RCC 7860 (cell line): Measurements from ENCODE around the gene CD300LB.

ENCODE experiments used
- DNase-seq: peaks from one replicate; pipeline ENCODE4 v3.0.0-alpha.2; 2015; ENCODE audit warnings: low spot score
- FAIRE-seq: peaks from 2 replicates; lab custom pipeline; 2012; peaks lifted over from hg19 to GRCh38; lab: Jason Lieb, UNC

The CD300LB gene

DNA sequence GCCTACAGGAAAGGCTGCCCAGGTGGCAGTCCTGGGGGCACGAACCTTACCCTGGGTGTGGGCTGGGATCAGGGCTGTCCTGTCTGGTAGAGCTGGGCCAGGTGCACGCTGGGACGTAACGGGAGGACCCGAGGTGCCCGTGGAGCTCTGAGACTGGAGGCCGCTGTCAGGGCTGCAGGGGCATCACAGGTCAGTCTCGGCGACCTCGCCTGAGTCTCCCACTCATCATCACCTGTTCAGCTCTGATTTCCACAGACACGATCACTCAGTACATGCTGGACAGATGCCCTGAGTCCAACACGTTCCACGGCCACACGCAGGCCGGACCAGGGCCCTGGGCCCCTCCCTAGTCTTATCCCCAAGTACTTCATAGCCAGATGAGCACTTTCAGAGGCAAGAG is 19.3 kb upstream of the CD300LB start:
- DNase-seq (no peak), FAIRE-seq (no peak)

DNA sequence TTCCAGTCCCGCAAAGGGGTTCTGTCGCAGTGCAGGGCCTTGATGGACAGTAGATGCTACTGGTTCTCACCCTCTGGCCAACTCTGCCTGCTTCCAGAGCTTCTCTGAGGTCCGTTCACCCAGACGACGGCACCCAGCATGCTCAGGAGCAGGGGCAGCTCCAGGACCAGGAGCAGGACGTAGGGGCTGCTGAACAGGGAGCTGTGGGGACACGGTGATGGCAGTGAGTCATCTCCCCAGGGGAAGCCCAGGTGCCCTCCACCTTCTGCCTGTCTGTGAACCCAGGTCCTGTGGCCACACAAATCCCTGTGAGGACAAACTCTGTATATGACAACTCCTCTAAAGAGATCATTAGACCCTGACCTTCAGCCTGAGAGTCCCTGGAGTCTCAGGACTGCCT is 18.1 kb upstream of the CD300LB start:
- no peak for DNase-seq
- FAIRE-seq, result no peak

DNA sequence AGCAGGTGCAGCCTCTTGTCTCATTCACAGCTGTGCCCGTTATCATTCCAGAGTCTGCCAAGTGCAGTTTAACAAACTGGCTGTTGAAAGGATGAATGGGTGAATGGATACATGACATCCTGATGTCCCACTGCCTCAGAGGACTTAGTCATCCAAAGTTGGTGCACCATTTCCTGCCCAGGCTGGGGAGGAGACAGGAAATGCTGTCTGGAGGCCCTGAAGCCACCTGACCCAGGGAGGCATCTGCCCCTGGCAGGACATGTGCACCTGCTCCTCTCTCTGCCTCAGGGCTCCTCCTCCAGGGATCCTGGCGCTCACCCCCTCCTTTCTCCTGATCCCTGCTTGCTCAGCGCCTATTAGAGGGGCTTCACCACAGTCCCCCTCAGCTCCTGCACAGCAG is 16.5 kb upstream of the CD300LB start:
- FAIRE-seq (no peak), DNase-seq (no peak)

DNA sequence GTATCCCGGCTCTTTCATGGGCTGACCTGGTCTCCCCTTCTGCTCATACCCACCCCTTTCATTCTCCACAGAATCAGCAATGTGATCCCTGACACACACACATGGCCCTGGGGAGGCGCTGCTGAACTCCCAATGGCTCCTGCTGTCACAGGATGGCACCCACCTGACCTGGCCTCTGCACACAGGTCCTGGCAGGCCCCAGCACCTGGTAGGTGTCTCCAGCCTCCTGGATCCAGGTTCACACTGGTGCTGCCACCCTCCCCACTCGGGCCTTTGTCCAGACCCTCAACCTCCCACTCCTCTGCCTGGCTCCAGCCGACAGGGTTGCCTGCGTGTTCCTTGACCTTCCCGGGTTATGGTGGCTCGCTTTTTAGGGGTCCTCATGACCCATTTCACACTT is 16.0 kb upstream of the CD300LB start:
- no peak for FAIRE-seq
- DNase-seq, result no peak

DNA sequence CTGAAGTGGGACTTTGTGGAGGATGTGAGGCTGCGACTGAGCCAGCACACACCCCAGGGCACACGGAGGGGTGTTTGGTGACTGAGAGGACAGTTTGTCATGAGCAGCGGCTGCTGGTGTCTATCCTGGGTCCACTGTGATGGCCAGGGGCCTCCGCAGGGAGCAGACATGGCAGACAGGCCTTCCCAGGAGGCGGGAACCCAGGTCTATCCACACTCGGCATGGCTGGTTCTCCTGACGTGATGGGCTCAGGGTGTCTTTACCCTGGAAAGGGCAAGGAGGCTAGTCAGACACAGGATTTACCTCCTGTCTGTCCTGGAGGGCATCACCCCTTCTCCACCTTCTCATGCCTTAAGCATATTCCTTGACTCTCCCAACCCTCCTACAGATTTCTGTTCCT is 15.3 kb upstream of the CD300LB start:
- FAIRE-seq, result no peak
- no peak for DNase-seq

DNA sequence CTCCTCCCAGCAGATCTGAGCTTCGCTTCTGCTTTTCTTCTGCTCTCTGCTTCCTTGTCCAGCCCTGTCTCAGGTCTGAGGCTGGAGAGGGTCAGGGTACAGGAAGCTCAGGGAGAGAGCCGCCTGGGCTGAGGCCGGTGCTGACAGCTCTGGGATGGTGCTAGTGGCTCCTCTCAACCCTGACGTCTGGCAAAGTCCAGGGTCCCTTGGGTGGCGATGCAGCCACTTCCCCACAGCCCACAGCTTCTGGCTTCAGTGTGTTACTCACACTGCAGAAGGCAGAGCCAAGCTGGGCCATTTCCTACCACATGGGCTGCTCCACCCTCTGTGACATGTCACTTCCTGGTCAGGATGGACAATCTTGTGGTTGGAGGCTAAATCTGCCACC is 14.6 kb upstream of the CD300LB start, which contains the start of gene CD300C:
Gene CD300C (minus strand): TSS at position 273 of the 388 bp plus-strand sequence. CDS start 333 bp downstream, outside the sequence.
- FAIRE-seq, result no peak
- no peak for DNase-seq

DNA sequence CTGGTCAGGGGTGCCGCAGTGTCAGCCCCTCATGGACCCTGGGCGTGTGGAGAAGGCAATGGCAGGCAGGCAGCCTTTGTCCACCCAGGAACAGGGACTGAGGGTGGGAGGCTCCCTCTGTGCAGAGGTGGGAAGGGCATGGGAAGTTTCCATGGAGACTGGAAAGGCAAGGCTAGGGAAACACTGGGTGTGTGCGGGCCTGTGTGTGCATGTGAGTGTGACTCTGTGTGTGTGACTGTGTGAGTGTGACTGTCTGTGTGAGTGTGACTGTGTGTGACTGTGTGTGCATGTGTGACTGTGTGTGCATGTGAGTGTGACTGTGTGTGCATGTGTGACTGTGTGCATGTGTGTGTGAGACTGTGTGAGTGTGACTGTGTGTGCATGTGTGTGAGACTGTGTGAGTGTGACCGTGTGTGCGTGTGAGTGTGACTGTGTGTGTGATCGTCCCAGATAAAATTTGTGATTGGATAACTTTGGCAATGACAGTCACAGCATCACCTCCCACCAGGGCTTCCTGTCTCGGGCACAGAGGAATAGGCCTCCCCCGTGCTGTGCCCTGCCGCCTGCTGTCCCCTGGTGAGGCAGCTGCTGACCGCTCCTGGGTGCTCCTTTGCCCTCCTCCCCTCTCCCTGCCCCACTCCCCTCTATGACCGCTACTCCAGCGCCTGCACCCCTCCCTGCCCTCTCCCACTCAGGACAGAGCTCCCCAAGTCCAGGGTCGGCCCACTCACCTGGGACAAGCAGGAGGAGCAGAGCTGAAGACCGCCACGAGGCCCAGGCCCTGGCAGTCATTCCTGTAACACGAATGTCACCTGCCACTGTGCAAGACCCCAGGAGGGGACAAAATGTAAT is 13.9 kb upstream of the CD300LB start:
- FAIRE-seq (no peak), DNase-seq (no peak)

DNA sequence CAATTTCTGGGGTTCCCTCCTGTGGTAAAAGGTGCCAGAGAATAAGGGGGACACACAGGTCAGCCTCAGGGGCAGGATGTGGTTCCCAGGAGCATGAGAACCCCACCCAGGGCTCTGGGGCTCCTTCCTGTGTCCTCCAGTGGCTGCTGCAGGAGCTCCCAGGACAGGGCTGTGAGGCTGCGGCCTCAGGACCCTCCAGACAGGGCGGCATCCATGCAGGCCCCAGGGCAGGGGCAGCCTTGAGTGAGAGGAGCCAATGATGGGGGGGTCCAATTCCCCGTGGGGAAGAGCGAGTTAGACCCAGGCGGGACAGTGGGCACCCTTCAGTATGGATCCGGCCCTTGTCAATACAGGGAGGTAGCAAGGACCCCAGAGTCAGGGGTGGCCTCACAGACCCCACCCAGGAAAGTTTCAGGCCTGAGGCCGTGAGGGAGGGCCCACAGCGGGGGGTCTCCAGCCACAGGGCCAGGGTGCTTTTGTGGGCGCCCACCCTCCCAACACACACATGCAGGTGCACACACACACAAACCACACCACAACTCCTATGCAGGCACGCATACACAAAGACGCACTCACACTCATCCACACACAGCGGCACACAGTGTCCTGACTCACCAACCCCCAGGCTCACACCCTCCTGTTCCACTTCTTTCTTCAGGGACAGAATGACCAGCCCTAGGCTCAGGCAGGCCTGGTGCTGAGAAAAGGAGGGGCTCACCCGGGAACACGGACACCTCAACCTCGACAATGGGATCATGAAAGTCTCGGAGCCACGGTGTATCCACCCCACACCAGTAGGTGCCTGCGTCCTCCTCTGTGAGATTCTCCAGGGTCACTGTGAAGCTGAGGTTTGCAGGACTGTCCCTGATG is 12.9 kb upstream of the CD300LB start:
- DNase-seq (no peak), FAIRE-seq (no peak)

DNA sequence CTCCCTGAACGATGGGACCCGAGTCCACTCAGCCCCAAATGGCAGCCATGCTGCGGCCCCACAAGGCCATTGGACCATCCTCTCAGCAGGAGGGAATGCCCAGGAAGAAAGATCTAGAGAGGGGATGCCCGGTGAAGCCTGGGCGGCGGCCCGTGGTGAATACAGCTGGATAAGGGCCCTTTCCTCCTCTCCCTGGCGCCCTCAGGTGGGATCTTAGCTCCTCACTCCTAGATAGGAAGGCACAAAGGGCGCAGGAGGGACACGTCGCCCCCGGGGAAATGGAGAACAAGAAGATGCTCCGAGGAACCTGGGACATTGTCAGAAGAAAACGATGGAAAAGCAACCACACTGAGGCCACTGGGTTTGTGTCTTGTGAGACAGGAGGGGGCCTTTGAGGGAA is 12.1 kb upstream of the CD300LB start:
- DNase-seq (no peak), FAIRE-seq (no peak)

DNA sequence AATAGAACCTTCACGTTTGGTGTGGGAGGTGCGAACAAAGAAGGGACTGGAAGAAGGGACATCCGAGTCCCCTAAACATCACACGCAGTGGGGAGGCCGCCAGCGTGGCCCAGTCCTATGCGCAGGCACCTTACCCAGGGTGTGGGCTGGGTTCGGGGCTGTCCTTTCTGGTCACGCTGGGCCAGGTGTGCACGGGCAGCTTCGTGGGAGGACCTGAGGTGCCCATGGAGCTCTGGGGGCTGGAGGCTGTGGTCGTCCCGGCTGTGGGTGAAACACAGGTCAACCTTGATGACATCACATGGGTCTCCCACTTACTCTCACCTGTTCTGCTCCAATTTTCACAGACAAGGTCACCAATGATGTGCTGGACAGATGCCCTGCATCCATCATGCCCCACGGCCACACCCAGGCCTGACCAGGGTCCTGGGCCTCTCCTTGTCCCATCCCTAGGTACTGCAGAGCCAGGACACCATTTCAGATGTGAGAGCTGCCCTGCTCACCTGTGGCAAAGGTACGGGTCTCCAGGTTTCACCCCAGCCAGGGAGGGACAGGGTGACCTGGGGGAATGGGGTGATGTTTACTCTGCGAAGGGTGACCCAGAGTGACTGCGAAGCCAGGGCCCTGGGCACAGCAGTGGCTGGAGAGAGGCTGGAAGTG is 11.6 kb upstream of the CD300LB start:
- FAIRE-seq (no peak), DNase-seq (no peak)

DNA sequence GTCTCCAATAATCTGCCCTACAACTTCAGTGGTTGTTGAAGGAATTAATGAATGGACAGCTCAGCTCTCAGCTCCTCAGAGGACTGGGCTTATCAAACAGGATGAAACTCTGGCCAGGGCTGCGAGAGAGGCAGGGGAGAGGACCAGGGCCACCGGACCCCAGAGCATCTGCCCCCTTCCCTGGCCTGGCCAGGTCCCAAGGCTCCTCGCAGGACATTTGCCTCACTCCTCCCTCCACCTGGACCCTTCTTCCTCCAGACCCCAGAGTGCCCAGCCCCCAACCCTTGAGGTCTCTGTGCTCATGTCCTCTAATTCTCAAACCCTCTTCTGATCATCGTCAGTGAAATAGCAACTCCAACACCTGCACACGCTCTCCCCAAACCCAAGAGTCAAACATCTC is 10.9 kb upstream of the CD300LB start:
- DNase-seq (no peak), FAIRE-seq (no peak)

DNA sequence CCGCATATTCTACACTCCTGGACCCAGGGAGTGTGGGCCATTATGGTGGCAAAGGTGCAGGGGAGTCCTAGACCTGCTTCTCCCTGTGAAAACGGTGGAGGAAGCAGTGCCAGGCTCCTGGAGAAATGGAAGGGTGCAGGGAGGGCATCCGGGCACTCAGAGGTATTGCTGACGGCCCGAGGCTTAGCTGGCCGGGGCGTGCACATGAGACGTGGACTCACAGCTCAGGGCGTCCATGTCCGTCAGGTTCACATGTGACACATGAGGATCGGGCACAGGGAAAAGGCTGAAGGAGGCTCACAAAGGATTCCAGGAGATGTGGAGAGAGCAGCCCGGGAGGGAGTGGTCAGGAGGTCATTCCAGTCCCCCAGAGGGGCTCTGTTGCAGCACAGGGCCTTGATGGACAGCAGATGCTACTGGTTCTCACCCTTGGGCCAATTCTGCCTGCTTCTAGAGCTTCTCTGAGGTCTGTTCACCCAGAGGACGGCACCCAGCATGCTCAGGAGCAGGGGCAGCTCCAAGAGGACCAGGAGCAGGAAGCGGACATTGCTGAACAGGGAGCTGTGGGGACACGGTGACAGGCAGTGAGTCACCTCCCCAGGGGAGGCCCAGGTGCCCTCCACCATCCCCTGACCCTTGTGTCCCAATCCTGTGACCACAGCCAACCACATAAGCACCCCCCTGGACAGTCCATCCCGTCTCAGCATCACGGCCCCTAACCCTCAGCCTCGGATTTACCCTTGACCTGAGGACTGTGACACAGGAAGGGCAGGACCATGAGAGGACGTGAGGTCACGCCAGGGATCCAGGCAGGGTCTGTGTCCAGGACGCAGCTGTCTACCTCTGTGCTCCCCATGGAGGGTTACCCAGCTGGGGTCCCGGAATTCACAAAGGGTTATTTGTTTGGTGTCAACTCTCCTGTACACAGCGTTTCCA is 10.2 kb upstream of the CD300LB start:
- no peak for FAIRE-seq
- no peak for DNase-seq

DNA sequence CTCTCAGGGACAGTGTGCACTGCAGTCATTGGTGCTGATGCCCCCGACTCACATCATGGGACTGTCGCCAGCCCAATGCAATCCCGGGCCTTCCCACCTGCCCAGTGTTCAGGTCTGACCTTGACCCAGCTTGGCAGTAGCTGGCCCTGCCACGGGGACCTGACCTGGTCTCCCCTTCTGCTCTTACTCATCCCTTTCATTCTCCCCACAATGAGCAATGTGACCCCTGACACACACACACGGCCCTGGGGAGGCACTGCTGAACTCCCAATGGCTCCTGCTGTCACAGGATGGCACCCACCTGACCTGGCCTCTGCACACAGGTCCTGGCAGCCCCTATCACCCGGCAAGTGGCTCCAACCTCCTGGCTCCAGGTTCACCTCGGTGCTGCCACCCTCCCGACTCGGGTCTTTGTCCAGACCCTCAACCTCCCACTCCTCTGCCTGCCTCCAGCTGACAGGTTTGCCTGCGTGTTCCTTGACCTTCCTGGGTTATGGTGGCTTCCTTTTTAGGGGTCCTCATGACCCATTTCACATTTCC is 8.1 kb upstream of the CD300LB start:
- DNase-seq, result no peak
- FAIRE-seq, result no peak

DNA sequence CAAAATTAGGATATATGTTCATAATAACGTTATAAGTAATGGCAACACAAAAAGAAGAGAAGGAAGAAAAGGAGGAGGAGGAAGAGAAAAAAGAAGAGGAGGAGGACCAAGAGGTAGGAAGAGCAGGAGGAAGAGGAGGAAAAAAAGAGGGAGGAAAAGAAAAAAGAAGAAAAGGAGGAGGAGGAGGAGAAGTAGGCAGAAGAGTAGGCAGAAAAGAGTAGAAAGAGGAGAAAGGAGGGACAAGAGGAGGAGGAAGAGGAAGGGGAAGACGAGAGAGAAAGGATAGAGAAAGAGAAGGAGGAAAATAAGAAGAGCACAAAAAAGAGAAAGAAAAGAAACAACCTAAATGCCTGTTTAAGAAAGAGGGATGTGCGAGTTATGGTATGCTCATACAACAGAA is 5.6 kb upstream of the CD300LB start:
- DNase-seq, result no peak
- no peak for FAIRE-seq

DNA sequence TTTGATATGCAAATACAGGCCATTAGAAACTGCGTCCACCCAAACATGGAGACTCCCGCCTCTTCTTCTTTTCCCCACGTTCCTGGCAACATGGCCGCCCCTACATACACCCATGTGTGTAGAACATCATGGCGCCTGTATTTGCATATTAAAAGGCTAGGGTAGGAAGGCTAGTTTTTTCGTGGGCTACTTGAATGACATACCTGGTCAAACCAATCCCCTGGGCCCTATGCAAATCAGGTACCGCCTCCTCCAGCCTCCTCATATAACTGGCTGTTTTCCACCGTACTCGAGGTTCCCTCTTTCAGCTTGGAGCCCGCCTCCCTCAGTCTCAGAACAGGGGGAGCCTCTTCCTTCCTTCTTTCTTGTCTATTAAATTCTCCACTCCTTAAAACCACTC is 840 bp upstream of the CD300LB start:
- FAIRE-seq (no peak), DNase-seq (no peak)

DNA sequence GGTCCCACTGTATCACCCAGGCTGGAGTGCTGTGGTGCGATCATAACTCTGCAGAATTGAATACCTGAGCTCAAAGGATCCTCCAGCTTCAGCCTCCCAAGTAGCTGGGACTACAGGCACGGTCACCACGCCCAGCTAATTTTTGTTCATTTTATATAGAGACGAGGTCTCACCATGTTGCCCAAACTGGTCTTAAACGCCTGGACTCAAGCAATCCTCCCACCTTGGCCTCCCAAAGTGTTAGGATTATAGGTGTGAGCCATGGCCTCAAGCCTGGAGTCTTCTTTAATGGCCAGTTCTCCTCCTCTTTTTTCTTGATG is 484 bp downstream of the CD300LB start:
- FAIRE-seq, result no peak
- DNase-seq, result no peak

DNA sequence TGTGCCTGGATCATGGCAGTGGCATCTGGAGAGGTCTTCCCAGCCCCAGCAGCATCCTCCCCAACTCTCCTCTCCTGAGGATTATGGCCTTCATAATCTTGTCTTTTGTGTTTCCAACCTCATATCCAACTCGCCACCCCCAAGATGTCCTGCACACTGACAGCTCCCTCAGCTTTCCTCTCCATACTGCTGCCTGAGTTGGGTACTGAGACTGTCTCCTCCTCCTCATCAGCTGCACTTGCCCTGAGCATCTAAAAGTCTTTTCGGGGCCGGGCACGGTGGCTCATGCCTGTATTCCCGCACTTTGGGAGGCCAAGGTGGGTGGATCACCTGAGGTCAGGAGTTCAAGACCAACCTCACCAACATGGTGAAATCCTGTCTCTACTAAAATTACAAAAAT is 2.0 kb downstream of the CD300LB start:
- DNase-seq (no peak), FAIRE-seq (no peak)

DNA sequence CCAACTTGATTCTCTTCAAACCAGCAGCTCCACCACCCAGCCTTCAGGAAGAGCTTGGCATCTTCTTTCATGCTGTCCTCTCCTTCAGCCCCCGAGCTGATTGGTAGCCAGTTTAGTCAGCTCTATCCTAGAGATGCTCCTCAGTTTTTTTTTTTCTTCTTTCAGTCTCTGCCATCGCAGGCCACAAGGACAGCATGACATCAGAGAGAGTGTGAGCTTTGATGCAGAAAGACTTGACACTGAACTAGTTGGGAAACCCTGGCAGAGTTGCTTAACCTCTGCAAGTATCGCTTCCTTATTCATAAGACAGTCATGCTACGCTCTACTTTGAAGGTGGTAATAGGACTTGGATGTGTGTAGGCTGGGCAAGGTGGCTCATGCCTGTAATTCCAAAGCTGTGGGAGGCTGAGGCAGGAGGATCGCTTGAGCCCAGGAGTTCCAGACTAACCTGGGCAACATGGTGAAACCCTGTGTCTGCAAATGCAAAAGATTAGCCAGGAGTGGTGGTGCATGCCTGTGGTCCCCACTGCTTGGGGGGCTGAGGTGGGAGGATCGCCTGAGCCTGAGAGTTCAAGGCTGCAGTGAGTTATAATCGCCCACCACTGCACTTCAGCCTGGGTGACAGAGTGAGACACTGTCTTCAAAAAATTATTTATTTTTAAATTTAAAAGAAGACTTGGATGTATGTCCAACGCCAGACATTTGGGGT is 2.6 kb downstream of the CD300LB start:
- FAIRE-seq, result no peak
- DNase-seq, result no peak

DNA sequence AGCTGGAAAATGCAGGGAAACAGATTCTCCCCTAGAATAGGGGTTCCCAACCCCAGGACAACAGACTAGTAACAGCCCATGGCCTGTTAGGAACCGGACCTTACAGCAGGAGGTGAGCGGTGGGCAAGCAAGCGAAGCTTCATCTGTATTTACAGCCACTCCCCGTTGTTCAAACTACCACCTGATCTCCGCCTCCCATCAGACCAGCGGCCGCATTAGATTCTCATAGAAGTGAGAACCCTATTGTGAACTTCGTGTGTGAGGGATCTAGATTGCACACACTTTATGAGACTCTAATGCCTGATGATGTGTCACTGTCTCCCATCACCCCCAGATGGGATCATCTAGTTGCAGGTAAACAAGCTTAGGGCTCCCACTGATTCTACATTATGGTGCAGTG is 3.5 kb downstream of the CD300LB start:
- DNase-seq (no peak), FAIRE-seq (no peak)

DNA sequence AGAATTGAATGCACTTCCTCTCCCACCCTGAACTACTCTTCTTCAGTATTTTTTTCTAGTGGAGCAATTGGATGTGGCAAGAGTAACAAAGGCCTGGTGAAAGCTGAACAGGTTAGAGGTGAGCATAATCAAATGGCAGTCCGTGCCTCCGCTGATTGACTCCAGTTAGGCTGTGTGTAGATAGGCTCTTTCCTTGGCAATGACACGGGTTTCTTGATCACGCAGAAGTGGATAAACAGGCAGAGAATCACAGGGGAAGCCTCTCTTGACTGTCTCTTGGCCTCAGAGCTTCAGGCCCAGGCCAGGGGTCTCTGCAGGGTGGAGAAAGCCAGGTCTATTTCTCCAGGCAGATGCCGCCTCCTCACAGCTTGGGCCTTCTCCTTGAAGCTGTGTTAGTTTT is 4.2 kb downstream of the CD300LB start:
- no peak for DNase-seq
- no peak for FAIRE-seq
